PC-9 (cell line): ENCODE data around the gene RGS7. TPM values are rescaled to one million over a fixed set of nuclear protein-coding genes. Genes with fewer than 3 reads are reported as not detected.

Experiments used
- BruUV-seq: library from RNA; stranded (reverse); fragments of 400-500 nt; replicated peaks from 2 replicates; lab custom pipeline; 2021; lab: Mats Ljungman, UMichigan
- CTCF ChIA-PET: fragments of 300-600 bp; sonication (Branson Sonifier 250); formaldehyde crosslinking; loops from one replicate; lab custom pipeline; 2022; ENCODE audit warnings: antibody characterized with exemption; lab: Charles Lee
- POLR2A ChIA-PET: fragments of 300-600 bp; sonication (Branson Sonifier 250); formaldehyde crosslinking; loops from one replicate; lab custom pipeline; 2022; ENCODE audit warnings: antibody characterized with exemption; ENCODE audit not compliant: unreplicated experiment; lab: Charles Lee
- DNase-seq, 2 experiments: peaks; one replicate each; pipeline versions ENCODE4 v3.0.0 to v3.0.0-alpha.2; 2015 to 2022; ENCODE audit warnings: mixed read lengths in 1 of 2
- H2AFZ ChIP-seq: fragments of 200-600 bp; sonication (generic); 2 replicates; pipeline ENCODE4 v1.8.1; 2017; ENCODE audit warnings: antibody characterized with exemption
- H3F3A ChIP-seq: fragments of 200-600 bp; sonication (generic); 2 replicates; pipeline ENCODE4 v1.8.1; 2017; ENCODE audit warnings: antibody characterized with exemption, mild to moderate bottlenecking, low read depth; ENCODE audit not compliant: insufficient read depth
- H3K27ac ChIP-seq: fragments of 200-600 bp; sonication (generic); 2 replicates; pipeline ENCODE4 v1.6.1; 2016; ENCODE audit warnings: mixed run types
- H3K27me3 ChIP-seq: fragments of 200-600 bp; sonication (generic); 2 replicates; pipeline ENCODE4 v1.6.1; 2016; ENCODE audit warnings: low read depth, mixed run types; ENCODE audit not compliant: insufficient read depth
- H3K36me3 ChIP-seq: fragments of 200-600 bp; sonication (generic); 2 replicates; pipeline ENCODE4 v1.6.1; 2016; ENCODE audit warnings: low read depth, mixed run types
- H3K4me1 ChIP-seq: fragments of 200-600 bp; sonication (generic); replicated peaks from 2 replicates; pipeline ENCODE4 v1.6.1; 2016; ENCODE audit warnings: mixed run types; ENCODE audit not compliant: insufficient read depth
- H3K4me2 ChIP-seq: fragments of 200-600 bp; sonication (generic); 2 replicates; pipeline ENCODE4 v1.6.1; 2017; ENCODE audit warnings: mixed run types
- H3K4me3 ChIP-seq: fragments of 200-600 bp; sonication (generic); 2 replicates; pipeline ENCODE4 v1.6.1; 2016; ENCODE audit warnings: mixed run types
- H3K79me2 ChIP-seq: fragments of 200-600 bp; sonication (generic); 2 replicates; pipeline ENCODE4 v1.6.1; 2017; ENCODE audit warnings: low read depth, mixed run types
- H3K9me2 ChIP-seq: fragments of 200-600 bp; sonication (generic); 2 replicates; pipeline ENCODE4 v1.8.1; 2017; ENCODE audit warnings: mild to moderate bottlenecking; ENCODE audit not compliant: insufficient read depth
- H3K9me3 ChIP-seq: fragments of 200-600 bp; sonication (generic); 2 replicates; pipeline ENCODE4 v1.8.1; 2016; ENCODE audit warnings: low read depth; ENCODE audit not compliant: insufficient read depth
- H4K20me1 ChIP-seq: fragments of 200-600 bp; sonication (generic); 2 replicates; pipeline ENCODE4 v1.8.1; 2017; ENCODE audit not compliant: insufficient read depth
- EZH2 ChIP-seq: fragments of 200-600 bp; sonication (generic); IDR thresholded peaks from 2 replicates; pipeline ENCODE4 v1.8.0; 2017; ENCODE audit warnings: antibody characterized with exemption, low read depth
- intact Hi-C: fragments of 100-400 bp; cut with micrococcal nuclease; formaldehyde crosslinking; loops from one replicate; pipeline ENCODE4 v1.10.0; 2022; ENCODE audit not compliant: unreplicated experiment
- total RNA-seq: library from RNA; stranded (reverse); gene quantifications from 2 replicates; pipeline ENCODE4 v1.2.3, GENCODE V29; 2021
- TF ChIP-seq, protein P1 (sequence below): fragments of 200-600 bp; sonication (generic); conservative IDR thresholded peaks from 2 replicates; pipeline ENCODE4 v1.6.1; 2017; ENCODE audit warnings: mixed run types, antibody characterized with exemption, mild to moderate bottlenecking, moderate library complexity

Gene RGS7
- total RNA-seq, 1 experiment from 2014 or later = 5.8 TPM

DNA sequence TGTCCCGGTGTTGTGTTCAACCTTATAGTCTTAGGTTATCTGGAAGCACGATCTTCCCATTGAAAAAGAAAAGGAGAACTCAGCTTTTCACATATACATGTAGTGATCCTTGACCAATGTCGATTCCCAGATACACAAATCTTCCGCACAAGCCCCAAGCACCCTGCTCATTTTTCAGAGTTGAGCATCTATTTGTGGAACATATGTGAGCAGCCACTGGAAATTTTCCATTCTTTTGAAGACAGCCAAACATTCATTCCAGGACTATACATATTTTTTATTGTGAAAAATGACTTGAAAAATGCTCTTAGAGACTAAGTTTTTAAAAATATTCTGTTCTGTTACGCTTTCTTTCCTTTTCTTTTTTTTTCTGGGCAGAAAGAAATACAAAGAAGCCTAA, 371.9 kb downstream of the RGS7 start:
- Histone ChIP-seq H3K4me3 (no peak overlapping the region), H3K27me3 (no peaks in the 10 kb centered on the region), H2AFZ (no peak overlapping the region), H3K4me2 (no peak overlapping the region), H4K20me1 (no peaks in the 10 kb centered on the region), H3F3A (no peaks in the 10 kb centered on the region), H3K79me2 (no peaks in the 10 kb centered on the region), H3K27ac (no peak overlapping the region), H3K4me1 (no peaks in the 10 kb centered on the region), H3K9me2 (no peaks in the 10 kb centered on the region), H3K9me3 (no peaks in the 10 kb centered on the region), H3K36me3 (no peaks in the 10 kb centered on the region)
- CTCF ChIA-PET = no interaction called here
- TF ChIP-seq, protein P1, sequence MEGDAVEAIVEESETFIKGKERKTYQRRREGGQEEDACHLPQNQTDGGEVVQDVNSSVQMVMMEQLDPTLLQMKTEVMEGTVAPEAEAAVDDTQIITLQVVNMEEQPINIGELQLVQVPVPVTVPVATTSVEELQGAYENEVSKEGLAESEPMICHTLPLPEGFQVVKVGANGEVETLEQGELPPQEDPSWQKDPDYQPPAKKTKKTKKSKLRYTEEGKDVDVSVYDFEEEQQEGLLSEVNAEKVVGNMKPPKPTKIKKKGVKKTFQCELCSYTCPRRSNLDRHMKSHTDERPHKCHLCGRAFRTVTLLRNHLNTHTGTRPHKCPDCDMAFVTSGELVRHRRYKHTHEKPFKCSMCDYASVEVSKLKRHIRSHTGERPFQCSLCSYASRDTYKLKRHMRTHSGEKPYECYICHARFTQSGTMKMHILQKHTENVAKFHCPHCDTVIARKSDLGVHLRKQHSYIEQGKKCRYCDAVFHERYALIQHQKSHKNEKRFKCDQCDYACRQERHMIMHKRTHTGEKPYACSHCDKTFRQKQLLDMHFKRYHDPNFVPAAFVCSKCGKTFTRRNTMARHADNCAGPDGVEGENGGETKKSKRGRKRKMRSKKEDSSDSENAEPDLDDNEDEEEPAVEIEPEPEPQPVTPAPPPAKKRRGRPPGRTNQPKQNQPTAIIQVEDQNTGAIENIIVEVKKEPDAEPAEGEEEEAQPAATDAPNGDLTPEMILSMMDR = no peak
- TF ChIP-seq EZH2 = no peak
- intact Hi-C loops = no loop called here
- POLR2A ChIA-PET = no interaction called here
- no TSS peak for BruUV-seq
- no peak for DNase-seq

DNA sequence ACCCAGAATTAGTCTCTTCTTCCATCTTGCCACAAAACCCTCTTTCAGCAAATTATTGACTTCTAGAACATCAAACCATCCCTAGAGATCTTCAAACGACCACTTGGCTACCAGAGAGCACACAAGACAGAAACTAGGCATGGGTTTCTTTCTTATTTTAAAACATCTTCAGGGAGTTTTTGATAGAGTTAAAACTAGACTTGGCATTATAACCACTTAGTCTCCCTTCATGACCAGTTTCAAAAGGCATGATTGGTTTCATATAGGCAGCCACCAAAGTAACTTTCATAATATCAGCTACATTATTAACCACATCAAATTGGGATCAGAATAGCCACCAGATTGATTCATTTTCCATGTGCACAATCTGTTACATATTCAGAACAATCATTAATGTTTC, 376.7 kb downstream of the RGS7 start:
- Histone ChIP-seq H3K9me2 (no peaks in the 10 kb centered on the region), H3K36me3 (no peaks in the 10 kb centered on the region), H3K27ac (no peak overlapping the region), H3K4me1 (no peaks in the 10 kb centered on the region), H3F3A (no peaks in the 10 kb centered on the region), H4K20me1 (no peaks in the 10 kb centered on the region), H3K4me3 (no peak overlapping the region), H3K79me2 (no peaks in the 10 kb centered on the region), H3K27me3 (no peaks in the 10 kb centered on the region), H3K9me3 (no peaks in the 10 kb centered on the region), H3K4me2 (no peak overlapping the region), H2AFZ (no peak overlapping the region)
- DNase-seq = no peak
- intact Hi-C loops = no loop called here
- no peak for TF ChIP-seq EZH2
- TF ChIP-seq, protein P1 = no peak
- BruUV-seq = no TSS peak
- ChIA-PET CTCF (no interaction called here), POLR2A (no interaction called here)

GRCh38 chr1:240976685-240977084, 380.3 kb downstream of the RGS7 start:
- peaks cover 3% of the 10 kb centered on the region; the same call in 1 of the 2 replicates for H3K27me3 ChIP-seq
- BruUV-seq = no TSS peak
- TF ChIP-seq, protein P1 = no peak
- no peak for TF ChIP-seq EZH2
- H3K27ac ChIP-seq = no peak overlapping the region
- H3K9me2 ChIP-seq = no peaks in the 10 kb centered on the region
- no peaks in the 10 kb centered on the region for H3K79me2 ChIP-seq
- DNase-seq = no peak
- CTCF ChIA-PET = no interaction called here
- POLR2A ChIA-PET = no interaction called here
- no peak overlapping the region for H3K4me2 ChIP-seq
- intact Hi-C loops = no loop called here
- H3K9me3 ChIP-seq = no peaks in the 10 kb centered on the region
- no peaks in the 10 kb centered on the region for H3K4me1 ChIP-seq
- H3K36me3 ChIP-seq = no peaks in the 10 kb centered on the region
- H3K4me3 ChIP-seq = no peak overlapping the region
- no peaks in the 10 kb centered on the region for H3F3A ChIP-seq
- H4K20me1 ChIP-seq = no peaks in the 10 kb centered on the region
- H2AFZ ChIP-seq = no peak overlapping the region
